GM12878 (cell line): ENCODE measurements around the gene LENEP. TPM values are rescaled to one million over a fixed set of nuclear protein-coding genes. Genes with fewer than 3 reads are reported as not detected.

Source experiments
- ATAC-seq: fragments of 200-7000 bp; cut with Tn5 transposase; 3 replicates; pipeline ENCODE4 v1.9.1; 2020; ENCODE audit warnings: mild to moderate bottlenecking, moderate library complexity
- BruUV-seq: library from RNA; stranded (reverse); fragments of 400-500 nt; replicated peaks from 2 replicates; lab custom pipeline; 2021; lab: Mats Ljungman, UMichigan
- CTCF ChIA-PET: fragments of 300-600 bp; sonication (Branson Sonifier 250); formaldehyde crosslinking; extraction: SDS; loops from one replicate; lab custom pipeline; 2021; ENCODE audit warnings: inconsistent platforms; lab: Yijun Ruan, JAX
- POLR2A ChIA-PET: fragments of 350-600 bp; formaldehyde crosslinking; extraction: SDS; loops from one replicate; lab custom pipeline; 2021; ENCODE audit warnings: inconsistent platforms; lab: Charles Lee
- RAD21 ChIA-PET: fragments of 300-600 bp; sonication (Branson Sonifier 250); formaldehyde crosslinking; loops from one replicate; lab custom pipeline; 2023; ENCODE audit warnings: antibody characterized with exemption; ENCODE audit not compliant: unreplicated experiment; lab: Charles Lee
- SMC1A ChIA-PET: fragments of 300-600 bp; sonication (Branson Sonifier 250); formaldehyde crosslinking; loops from one replicate; lab custom pipeline; 2023; ENCODE audit not compliant: unreplicated experiment, uncharacterized antibody; lab: Charles Lee
- DNase-seq: peaks from one replicate; pipeline ENCODE4 v3.0.0-alpha.2; 2011; ENCODE audit warnings: low read depth, low spot score
- FAIRE-seq: peaks from 3 replicates; lab custom pipeline; 2011; peaks lifted over from hg19 to GRCh38; lab: Jason Lieb, UNC
- H2AFZ ChIP-seq: 2 replicates; pipeline ENCODE4 v1.6.0; 2011; ENCODE audit warnings: low read depth, low read length, control low read depth; ENCODE audit not compliant: control insufficient read depth
- H3K27ac ChIP-seq: 2 replicates; pipeline ENCODE4 v1.5.1; 2011; ENCODE audit warnings: control low read depth; ENCODE audit not compliant: control insufficient read depth, insufficient read depth
- H3K27me3 ChIP-seq, 2 experiments: replicated peaks in 1 of 2; 2 replicates each; pipeline versions ENCODE4 v1.6.0 to v1.6.1; 2011; ENCODE audit warnings: low read length in 1 of 2; ENCODE audit not compliant: control insufficient read depth in 2 of 2, insufficient read depth in 2 of 2
- H3K36me3 ChIP-seq, 2 experiments: 2 replicates each; pipeline ENCODE4 v1.5.1; 2011; ENCODE audit warnings: low read length in 1 of 2; ENCODE audit not compliant: control insufficient read depth in 2 of 2, insufficient read depth in 2 of 2
- H3K4me1 ChIP-seq: 2 replicates; pipeline ENCODE4 v1.6.1; 2011; ENCODE audit warnings: mild to moderate bottlenecking, low read length, moderate library complexity, mixed read lengths; ENCODE audit not compliant: control insufficient read depth, insufficient read depth
- H3K4me2 ChIP-seq: 2 replicates; pipeline ENCODE4 v1.6.0; 2011; ENCODE audit warnings: control low read depth; ENCODE audit not compliant: control insufficient read depth, insufficient read depth
- H3K4me3 ChIP-seq: fragments of 200-600 bp; sonication (generic); 2 replicates; pipeline ENCODE4 v1.5.1; 2016
- H3K79me2 ChIP-seq: 2 replicates; pipeline ENCODE4 v1.6.0; 2011; ENCODE audit warnings: low read length; ENCODE audit not compliant: control insufficient read depth, insufficient read depth
- H3K9ac ChIP-seq: 2 replicates; pipeline ENCODE4 v1.8.0; 2011; ENCODE audit warnings: low read length, control low read depth, mixed read lengths; ENCODE audit not compliant: control insufficient read depth, insufficient read depth
- H3K9me3 ChIP-seq: replicated peaks from 3 replicates; pipeline ENCODE4 v1.5.1; 2011; ENCODE audit warnings: mild to moderate bottlenecking, low read length; ENCODE audit not compliant: control insufficient read depth, insufficient read depth
- H4K20me1 ChIP-seq: 2 replicates; pipeline ENCODE4 v1.6.0; 2011; ENCODE audit not compliant: control insufficient read depth, insufficient read depth
- ASH2L ChIP-seq: fragments of 300-600, 200-600 bp; sonication (generic); IDR thresholded peaks from 2 replicates; pipeline ENCODE4 v1.6.1; 2017; ENCODE audit warnings: low read depth, mild to moderate bottlenecking, borderline replicate concordance
- CEBPB ChIP-seq, 2 experiments: fragments of 150-350 bp in 1 of 2; IDR thresholded peaks; 2 replicates each; pipeline ENCODE4 v1.6.1; 2012 to 2014; ENCODE audit warnings: low read depth in 2 of 2, low read length in 2 of 2, borderline replicate concordance in 1 of 2, inconsistent platforms in 1 of 2
- EED ChIP-seq: sonication (generic); IDR thresholded peaks from 2 replicates; pipeline ENCODE4 v1.6.1; 2016; ENCODE audit warnings: antibody characterized with exemption, low read depth
- EP300 ChIP-seq, 2 experiments: fragments of 150-350 bp in 1 of 2; IDR thresholded peaks; 2 replicates each; pipeline ENCODE4 v1.6.1; 2011 to 2012; ENCODE audit warnings: low read depth in 2 of 2, low read length in 2 of 2, borderline replicate concordance in 1 of 2, improper control_type of control experiment in 1 of 2, inconsistent platforms in 1 of 2; ENCODE audit not compliant: control insufficient read depth in 1 of 2
- GATAD2B ChIP-seq: fragments of 450-650 bp; conservative IDR thresholded peaks from 2 replicates; pipeline ENCODE4 v1.6.1; 2017; ENCODE audit warnings: low read depth, mild to moderate bottlenecking, moderate library complexity
- MXI1 ChIP-seq: fragments of 150-350 bp; IDR thresholded peaks from 2 replicates; pipeline ENCODE4 v1.6.1; 2011; ENCODE audit warnings: low read depth, mild to moderate bottlenecking, inconsistent platforms, low read length, improper control_type of control experiment
- MYB ChIP-seq: fragments of 150-350 bp; IDR thresholded peaks from 2 replicates; pipeline ENCODE4 v1.6.1; 2014; ENCODE audit warnings: mild to moderate bottlenecking, low read depth, low read length, borderline replicate concordance
- NFXL1 ChIP-seq: fragments of 450-650 bp; IDR thresholded peaks from 2 replicates; pipeline ENCODE4 v1.6.1; 2017; ENCODE audit warnings: antibody characterized with exemption, mild to moderate bottlenecking, borderline replicate concordance
- POLR2AphosphoS2 ChIP-seq: IDR thresholded peaks from 2 replicates; pipeline ENCODE4 v1.6.1; 2011; ENCODE audit warnings: low read depth, mild to moderate bottlenecking, low read length, improper control_type of control experiment, moderate library complexity
- POLR2AphosphoS5 ChIP-seq: IDR thresholded peaks from 2 replicates; pipeline ENCODE4 v1.6.1; 2011; ENCODE audit warnings: mild to moderate bottlenecking, low read length, inconsistent platforms
- RAD51 ChIP-seq: fragments of 450-650 bp; IDR thresholded peaks from 2 replicates; pipeline ENCODE4 v1.6.1; 2016; ENCODE audit warnings: moderate library complexity, mild to moderate bottlenecking, inconsistent platforms
- RBBP5 ChIP-seq: fragments of 200-600 bp; sonication (generic); conservative IDR thresholded peaks from 2 replicates; pipeline ENCODE4 v1.6.1; 2016
- REST ChIP-seq: IDR thresholded peaks from 2 replicates; pipeline ENCODE4 v1.6.1; 2012; ENCODE audit warnings: mild to moderate bottlenecking, low read depth, low read length
- SMAD1 ChIP-seq: fragments of 450-650 bp; IDR thresholded peaks from 2 replicates; pipeline ENCODE4 v1.6.1; 2018; ENCODE audit warnings: mild to moderate bottlenecking, low read depth; ENCODE audit not compliant: partially characterized antibody
- SREBF2 ChIP-seq: IDR thresholded peaks from 2 replicates; pipeline ENCODE4 v1.6.1; 2012; ENCODE audit warnings: mild to moderate bottlenecking, low read length
- TBL1XR1 ChIP-seq: IDR thresholded peaks from 2 replicates; pipeline ENCODE4 v1.6.1; 2012; ENCODE audit warnings: low read depth, low read length, improper control_type of control experiment
- ZNF24 ChIP-seq: fragments of 450-650 bp; IDR thresholded peaks from 2 replicates; pipeline ENCODE4 v1.6.1; 2017; ENCODE audit warnings: antibody characterized with exemption, mild to moderate bottlenecking
- WGBS: methylation state at CpG from one replicate; pipeline ENCODE4 v1.1.6; 2016; ENCODE audit warnings: low lambda C conversion rate; ENCODE audit not compliant: insufficient replicate concordance, insufficient coverage; ENCODE audit errors: missing lambda C conversion rate; 5-methylcytosine and 5-hydroxymethylcytosine counted together
- in situ Hi-C: fragments of 300-500 bp; cut with MboI; formaldehyde crosslinking; loops from 9 replicates; pipeline ENCODE4 v1.14.3; 2018; ENCODE audit warnings: mixed read lengths
- intact Hi-C: fragments of 100-400 bp; cut with micrococcal nuclease; formaldehyde crosslinking; loops from one replicate; pipeline ENCODE4 v1.14.2; 2022; ENCODE audit not compliant: unreplicated experiment
- polyA plus RNA-seq, 11 experiments: library from polyadenylated mRNA; depleted of rRNA in 4 of 11; unstranded in 6 of 11; stranded (reverse) in 5 of 11; fragments of >200 nt; fragmentation: Nextera tagmentation in 4 of 11; fragmentation: Illumina TruSeq in 1 of 11; extraction: Ambion mirVana in 4 of 11; extraction: Trizol in 1 of 11; gene quantifications; 1 replicate in 1 of 11; 2 replicates in 10 of 11; pipeline versions ENCODE4 v1.2.1 to v1.2.3, GENCODE V29; 2011 to 2016; ENCODE audit warnings: inconsistent platforms in 2 of 11, missing spikeins in 2 of 11, low read depth in 1 of 11
- total RNA-seq, 4 experiments: library from RNA; depleted of rRNA in 3 of 4; stranded (reverse); fragments of >200 nt in 3 of 4; fragmentation: Illumina TruSeq in 1 of 4; extraction: Trizol in 1 of 4; gene quantifications; 2 replicates each; pipeline versions ENCODE4 v1.2.1 to v1.2.3, GENCODE V29; 2013 to 2021
- TF ChIP-seq, protein P1 (sequence below): IDR thresholded peaks from 2 replicates; pipeline ENCODE4 v1.6.1; 2011; ENCODE audit warnings: low read depth, low read length, improper control_type of control experiment, borderline replicate concordance

The LENEP gene
- total and polyA plus RNA-seq, 10 of the 15 experiments (the other 5 are each of a cell fraction or from before 2014, with no cell fraction given): 0.27 to 1.1 (median 0.64) TPM; not detected in 7

DNA sequence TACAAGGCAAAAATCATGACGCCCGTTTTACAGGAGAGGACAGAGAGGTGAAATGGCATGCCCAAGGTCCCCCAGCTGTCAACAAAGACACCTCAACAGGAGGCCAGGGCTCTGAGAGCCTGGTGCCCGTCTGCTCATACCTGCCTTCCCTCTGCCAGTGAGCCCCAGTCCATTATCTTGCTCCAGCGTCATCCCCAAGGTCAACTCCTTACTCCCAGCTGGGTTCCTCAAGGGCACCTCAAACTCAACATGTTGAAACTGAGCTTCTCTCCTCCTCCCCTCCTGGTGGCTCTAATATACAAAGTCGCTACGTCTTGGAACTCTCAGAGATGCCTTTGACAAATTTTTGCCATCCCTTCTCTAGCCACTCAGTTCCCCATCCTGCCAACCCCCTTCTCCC lies 40.7 kb upstream of the LENEP start (continued):
- TF ChIP-seq NFXL1 (no peak), RBBP5 (no peak)
- TF ChIP-seq, all 136 proteins: peak for 0

DNA sequence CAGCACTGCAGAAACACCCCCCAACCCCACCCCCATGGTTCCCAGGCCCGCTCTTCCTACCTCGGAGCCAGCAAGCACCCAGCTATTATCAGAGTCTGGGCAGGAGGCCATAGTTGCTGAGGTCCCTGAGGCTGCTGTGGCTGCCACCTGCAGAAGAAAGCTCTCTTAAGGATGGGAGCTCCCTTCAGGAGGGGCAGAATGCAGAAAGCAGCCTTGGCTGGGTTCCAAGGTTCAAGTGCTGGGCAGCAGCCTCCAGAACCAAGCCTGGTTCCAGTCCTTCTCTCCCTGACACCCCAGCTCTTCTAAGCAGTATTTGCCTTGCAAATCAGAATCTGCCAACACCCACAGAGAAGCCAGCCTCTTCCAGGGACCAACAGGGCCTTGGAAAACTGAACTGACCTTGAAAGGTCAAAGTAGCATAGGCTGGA lies 39.8 kb upstream of the LENEP start:
- FAIRE-seq (no peak), DNase-seq (no peak), ATAC-seq (no peak)
- Histone ChIP-seq H3K4me1 (peaks cover 42% of the 10 kb centered on the region), H3K4me2 (peak overlapping the region; percentile 11), H3K27me3 (no peaks in the 10 kb centered on the region), H3K9ac (no peak overlapping the region), H3K9me3 (no peaks in the 10 kb centered on the region), H3K4me3 (no peak overlapping the region), H4K20me1 (no peaks in the 10 kb centered on the region), H3K27ac (peak overlapping the region; percentile 22), H2AFZ (no peak overlapping the region), H3K36me3 (peaks cover under 1 to 3% of the 10 kb centered on the region in 2 experiments; a peak in 1 of 4 replicates), H3K79me2 (peaks cover 5% of the 10 kb centered on the region)
- no TSS peak for BruUV-seq
- ChIA-PET POLR2A (interaction anchor here (1.4 to 12.3 kb wide), 4 partner anchors 11 to 46 kb away, joined by 4 to 140 read pairs (median 12); partner anchors contain the start of genes CKS1B and SHC1), CTCF (interaction anchor here (1.0 to 3.0 kb wide), 10 partner anchors 12 to 285 kb away, joined by 3 to 17 read pairs (median 4); partner anchors contain the start of genes PMVK and SHC1), RAD21 (interaction anchor here (0.9 to 1.4 kb wide), 3 partner anchors 17 to 75 kb away, joined by 3 to 4 read pairs (median 4); partner anchors contain the start of gene SHC1), SMC1A (interaction anchor here (0.8 to 1.3 kb wide), 4 partner anchors 8 to 394 kb away, joined by 3 to 4 read pairs (median 3); no protein-coding TSS in a partner anchor)
- in situ Hi-C loops: no loop called here
- 100% methylated on average over 2 of the region's 2 CpGs for WGBS
- intact Hi-C loops: no loop called here
- TF ChIP-seq CEBPB (IDR thresholded peaks at IDR 0.05; ENCODE audit: borderline replicate concordance in 1 of 2, low read depth in 2 of 2, low read length in 2 of 2) (no peak), RAD51 (no peak), POLR2AphosphoS2 (no peak), REST (no peak), SMAD1 (no peak), SREBF2 (no peak), ZNF24 (no peak), TBL1XR1 (no peak), MYB (no peak), MXI1 (no peak), EP300 (IDR thresholded peaks at IDR 0.05; ENCODE audit: borderline replicate concordance in 1 of 2, control insufficient read depth in 1 of 2, low read depth in 2 of 2, low read length in 2 of 2) (no peak), ASH2L (no peak), POLR2AphosphoS5 (no peak), EED (no peak), GATAD2B (no peak)
- TF ChIP-seq, protein P1, sequence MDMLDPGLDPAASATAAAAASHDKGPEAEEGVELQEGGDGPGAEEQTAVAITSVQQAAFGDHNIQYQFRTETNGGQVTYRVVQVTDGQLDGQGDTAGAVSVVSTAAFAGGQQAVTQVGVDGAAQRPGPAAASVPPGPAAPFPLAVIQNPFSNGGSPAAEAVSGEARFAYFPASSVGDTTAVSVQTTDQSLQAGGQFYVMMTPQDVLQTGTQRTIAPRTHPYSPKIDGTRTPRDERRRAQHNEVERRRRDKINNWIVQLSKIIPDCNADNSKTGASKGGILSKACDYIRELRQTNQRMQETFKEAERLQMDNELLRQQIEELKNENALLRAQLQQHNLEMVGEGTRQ: no peak
